SK-N-SH treated with all-trans-retinoic acid at 6 μM for 48 hours (cell line): Measurements from ENCODE around the gene TMEM86A.
"Not testable (repeated sequence)": the region's sequence is repeated elsewhere in the genome, so short reads cannot be mapped to it uniquely, and the experiment has no call there.

Experiments
- ATAC-seq: fragments of 200-7000 bp; cut with Tn5 transposase; 3 replicates; pipeline ENCODE4 v1.9.1; 2020; ENCODE audit warnings: mild to moderate bottlenecking, moderate library complexity
- ARNTL ChIP-seq: fragments of 450-650 bp; formaldehyde crosslinking; IDR thresholded peaks from 2 replicates; pipeline ENCODE4 v1.5.0; 2020; ENCODE audit warnings: low read depth, mild to moderate bottlenecking, moderate library complexity, borderline replicate concordance
- BACH2 ChIP-seq: fragments of 250-450 bp; sonication (Bioruptor Pico); IDR thresholded peaks from 2 replicates; pipeline ENCODE4 v1.9.0; 2021; ENCODE audit warnings: mild to moderate bottlenecking, borderline replicate concordance
- CSDC2 ChIP-seq: fragments of 250-450 bp; sonication (Bioruptor Pico); IDR thresholded peaks from 2 replicates; pipeline ENCODE4 v1.5.0; 2020; ENCODE audit warnings: mild to moderate bottlenecking, moderate library complexity
- ESRRG ChIP-seq: fragments of 250-450 bp; sonication (Bioruptor Pico); IDR thresholded peaks from 2 replicates; pipeline ENCODE4 v1.6.1; 2021; ENCODE audit warnings: mild to moderate bottlenecking
- GLIS3 ChIP-seq: fragments of 250-450 bp; sonication (Bioruptor Pico); IDR thresholded peaks from 2 replicates; pipeline ENCODE4 v1.5.0; 2020; ENCODE audit warnings: mild to moderate bottlenecking, moderate library complexity
- ISL1 ChIP-seq: fragments of 250-450 bp; sonication (Bioruptor Pico); IDR thresholded peaks from 2 replicates; pipeline ENCODE4 v2.1.2; 2022; ENCODE audit warnings: mild to moderate bottlenecking, moderate library complexity
- OSR1 ChIP-seq: fragments of 250-450 bp; sonication (Bioruptor Pico); IDR thresholded peaks from 2 replicates; pipeline ENCODE4 v1.8.0; 2022; ENCODE audit warnings: moderate library complexity, mild to moderate bottlenecking, inconsistent platforms
- PPARA ChIP-seq: fragments of 250-450 bp; sonication (Bioruptor Pico); IDR thresholded peaks from 2 replicates; pipeline ENCODE4 v1.5.0; 2020; ENCODE audit warnings: mild to moderate bottlenecking, borderline replicate concordance
- RARB ChIP-seq: fragments of 250-450 bp; sonication (Bioruptor Pico); IDR thresholded peaks from 2 replicates; pipeline ENCODE4 v1.8.0; 2021; ENCODE audit warnings: mild to moderate bottlenecking, moderate library complexity
- SNAI2 ChIP-seq: fragments of 250-450 bp; sonication (Bioruptor Pico); IDR thresholded peaks from 2 replicates; pipeline ENCODE4 v1.5.0; 2020; ENCODE audit warnings: mild to moderate bottlenecking, moderate library complexity
- TCF4 ChIP-seq: fragments of 250-450 bp; sonication (Bioruptor Pico); IDR thresholded peaks from 2 replicates; pipeline ENCODE4 v1.8.0; 2021; ENCODE audit warnings: mild to moderate bottlenecking, moderate library complexity, borderline replicate concordance
- TOX ChIP-seq: fragments of 250-450 bp; sonication (Bioruptor Pico); IDR thresholded peaks from 2 replicates; pipeline ENCODE4 v1.8.0; 2021; ENCODE audit warnings: mild to moderate bottlenecking, moderate library complexity, borderline replicate concordance
- ZC3H10 ChIP-seq: fragments of 250-450 bp; sonication (Bioruptor Pico); IDR thresholded peaks from 2 replicates; pipeline ENCODE4 v1.5.1; 2021; ENCODE audit warnings: mild to moderate bottlenecking, moderate library complexity
- ZFP3 ChIP-seq: fragments of 250-450 bp; sonication (Bioruptor Pico); IDR thresholded peaks from 2 replicates; pipeline ENCODE4 v1.5.0; 2020; ENCODE audit warnings: mild to moderate bottlenecking, moderate library complexity
- ZFP30 ChIP-seq: fragments of 450-650 bp; formaldehyde crosslinking; IDR thresholded peaks from 2 replicates; pipeline ENCODE4 v1.5.0; 2022; ENCODE audit warnings: mild to moderate bottlenecking, moderate library complexity
- ZNF70 ChIP-seq: fragments of 450-650 bp; formaldehyde crosslinking; IDR thresholded peaks from 2 replicates; pipeline ENCODE4 v1.5.0; 2020; ENCODE audit warnings: mild to moderate bottlenecking, moderate library complexity
- ZNF8 ChIP-seq: fragments of 450-650 bp; formaldehyde crosslinking; IDR thresholded peaks from 2 replicates; pipeline ENCODE4 v1.5.0; 2020; ENCODE audit warnings: mild to moderate bottlenecking, moderate library complexity
- TF ChIP-seq, protein P1 (sequence below): fragments of 250-450 bp; sonication (Bioruptor Pico); IDR thresholded peaks from 2 replicates; pipeline ENCODE4 v1.5.0; 2020; ENCODE audit warnings: mild to moderate bottlenecking, moderate library complexity
- TF ChIP-seq, protein P2 (sequence below): fragments of 250-450 bp; sonication (Bioruptor Pico); IDR thresholded peaks from 2 replicates; pipeline ENCODE4 v1.8.0; 2021; ENCODE audit warnings: low read depth, mild to moderate bottlenecking, moderate library complexity, borderline replicate concordance
- TF ChIP-seq, protein P3 (sequence below): fragments of 250-450 bp; sonication (Bioruptor Pico); IDR thresholded peaks from 2 replicates; pipeline ENCODE4 v1.5.1; 2021; ENCODE audit warnings: mild to moderate bottlenecking, moderate library complexity
- TF ChIP-seq, protein P4 (sequence below): fragments of 250-450 bp; sonication (Bioruptor Pico); IDR thresholded peaks from 2 replicates; pipeline ENCODE4 v1.5.1; 2020; ENCODE audit warnings: low read depth, mild to moderate bottlenecking, moderate library complexity
- TF ChIP-seq, protein P5 (sequence below): fragments of 250-450 bp; sonication (Bioruptor Pico); IDR thresholded peaks from 2 replicates; pipeline ENCODE4 v1.8.0; 2020; ENCODE audit warnings: mild to moderate bottlenecking, moderate library complexity, borderline replicate concordance

Gene TMEM86A

DNA sequence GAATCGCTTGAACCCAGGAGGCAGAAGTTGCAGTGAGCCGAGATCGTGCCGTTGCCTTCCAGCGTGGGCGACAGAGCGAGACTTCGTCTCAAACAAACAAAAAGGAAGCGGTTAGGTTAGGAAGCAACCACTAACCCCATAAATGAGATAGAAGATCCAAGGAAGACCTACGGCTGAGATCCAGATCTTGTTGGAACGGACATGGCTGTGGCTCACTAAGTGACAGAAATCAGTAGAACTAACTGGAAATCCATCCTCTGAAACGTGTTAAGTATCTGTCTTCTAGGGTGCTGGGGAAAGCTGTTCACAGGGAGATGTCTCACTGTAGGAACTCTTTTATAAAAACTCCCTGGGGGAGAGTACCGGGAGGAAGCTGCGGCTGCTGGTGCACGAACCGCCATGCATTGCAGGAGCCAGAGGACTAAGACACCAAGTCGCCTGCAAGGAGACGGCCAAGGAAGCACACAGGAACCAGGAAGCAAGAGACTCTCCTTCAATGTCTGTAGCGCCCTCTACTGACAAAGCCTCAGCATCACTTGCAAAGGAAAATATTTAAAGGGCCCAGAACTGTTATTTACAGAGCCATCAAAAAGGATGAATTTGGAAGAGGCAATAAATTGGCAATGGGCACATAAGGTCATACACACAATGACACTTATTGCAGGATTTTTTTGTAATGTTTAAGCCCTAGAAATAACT, 47.6 kb upstream of the TMEM86A start:
- TF ChIP-seq ESRRG (CRISPR knock-in tag), result no peak
- TF ChIP-seq, all 23 proteins: peak for 0
- ATAC-seq, result peak; percentile 53; the same call in 2 of the 3 replicates

DNA sequence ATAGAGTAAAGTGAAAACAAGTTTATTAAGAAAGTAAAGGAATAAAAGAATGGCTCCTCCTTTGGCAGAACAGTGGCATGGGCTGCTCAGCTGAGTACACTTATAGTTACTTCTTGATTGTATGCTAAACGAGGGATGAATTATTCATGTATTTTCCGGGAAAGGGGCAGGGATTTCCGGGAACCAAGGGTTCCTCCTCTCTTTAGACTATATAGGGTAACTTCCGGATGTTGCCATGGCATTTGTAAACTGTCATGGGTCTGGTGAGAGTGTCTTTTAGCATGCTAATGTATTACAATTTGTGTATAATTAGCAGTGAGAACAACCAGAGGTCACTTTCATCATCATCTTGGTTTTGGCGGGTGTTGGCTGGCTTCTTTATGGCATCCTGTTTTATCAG, 40.9 kb upstream of the TMEM86A start:
- TF ChIP-seq, protein P1, sequence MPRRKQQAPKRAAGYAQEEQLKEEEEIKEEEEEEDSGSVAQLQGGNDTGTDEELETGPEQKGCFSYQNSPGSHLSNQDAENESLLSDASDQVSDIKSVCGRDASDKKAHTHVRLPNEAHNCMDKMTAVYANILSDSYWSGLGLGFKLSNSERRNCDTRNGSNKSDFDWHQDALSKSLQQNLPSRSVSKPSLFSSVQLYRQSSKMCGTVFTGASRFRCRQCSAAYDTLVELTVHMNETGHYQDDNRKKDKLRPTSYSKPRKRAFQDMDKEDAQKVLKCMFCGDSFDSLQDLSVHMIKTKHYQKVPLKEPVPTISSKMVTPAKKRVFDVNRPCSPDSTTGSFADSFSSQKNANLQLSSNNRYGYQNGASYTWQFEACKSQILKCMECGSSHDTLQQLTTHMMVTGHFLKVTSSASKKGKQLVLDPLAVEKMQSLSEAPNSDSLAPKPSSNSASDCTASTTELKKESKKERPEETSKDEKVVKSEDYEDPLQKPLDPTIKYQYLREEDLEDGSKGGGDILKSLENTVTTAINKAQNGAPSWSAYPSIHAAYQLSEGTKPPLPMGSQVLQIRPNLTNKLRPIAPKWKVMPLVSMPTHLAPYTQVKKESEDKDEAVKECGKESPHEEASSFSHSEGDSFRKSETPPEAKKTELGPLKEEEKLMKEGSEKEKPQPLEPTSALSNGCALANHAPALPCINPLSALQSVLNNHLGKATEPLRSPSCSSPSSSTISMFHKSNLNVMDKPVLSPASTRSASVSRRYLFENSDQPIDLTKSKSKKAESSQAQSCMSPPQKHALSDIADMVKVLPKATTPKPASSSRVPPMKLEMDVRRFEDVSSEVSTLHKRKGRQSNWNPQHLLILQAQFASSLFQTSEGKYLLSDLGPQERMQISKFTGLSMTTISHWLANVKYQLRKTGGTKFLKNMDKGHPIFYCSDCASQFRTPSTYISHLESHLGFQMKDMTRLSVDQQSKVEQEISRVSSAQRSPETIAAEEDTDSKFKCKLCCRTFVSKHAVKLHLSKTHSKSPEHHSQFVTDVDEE (CRISPR knock-in tag), result no peak
- TF ChIP-seq, protein P2, sequence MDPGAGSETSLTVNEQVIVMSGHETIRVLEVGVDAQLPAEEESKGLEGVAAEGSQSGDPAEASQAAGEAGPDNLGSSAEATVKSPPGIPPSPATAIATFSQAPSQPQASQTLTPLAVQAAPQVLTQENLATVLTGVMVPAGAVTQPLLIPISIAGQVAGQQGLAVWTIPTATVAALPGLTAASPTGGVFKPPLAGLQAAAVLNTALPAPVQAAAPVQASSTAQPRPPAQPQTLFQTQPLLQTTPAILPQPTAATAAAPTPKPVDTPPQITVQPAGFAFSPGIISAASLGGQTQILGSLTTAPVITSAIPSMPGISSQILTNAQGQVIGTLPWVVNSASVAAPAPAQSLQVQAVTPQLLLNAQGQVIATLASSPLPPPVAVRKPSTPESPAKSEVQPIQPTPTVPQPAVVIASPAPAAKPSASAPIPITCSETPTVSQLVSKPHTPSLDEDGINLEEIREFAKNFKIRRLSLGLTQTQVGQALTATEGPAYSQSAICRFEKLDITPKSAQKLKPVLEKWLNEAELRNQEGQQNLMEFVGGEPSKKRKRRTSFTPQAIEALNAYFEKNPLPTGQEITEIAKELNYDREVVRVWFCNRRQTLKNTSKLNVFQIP, result no peak
- TF ChIP-seq ESRRG (CRISPR knock-in tag) (no peak), ZFP30 (no peak), PPARA (no peak), ZFP3 (no peak), BACH2 (CRISPR knock-in tag) (no peak), CSDC2 (CRISPR knock-in tag) (no peak), ZNF70 (no peak), RARB (CRISPR knock-in tag) (no peak), GLIS3 (CRISPR knock-in tag) (no peak), ZC3H10 (no peak), TOX (CRISPR knock-in tag) (no peak), ZNF8 (no peak), OSR1 (no peak)
- TF ChIP-seq, protein P3, sequence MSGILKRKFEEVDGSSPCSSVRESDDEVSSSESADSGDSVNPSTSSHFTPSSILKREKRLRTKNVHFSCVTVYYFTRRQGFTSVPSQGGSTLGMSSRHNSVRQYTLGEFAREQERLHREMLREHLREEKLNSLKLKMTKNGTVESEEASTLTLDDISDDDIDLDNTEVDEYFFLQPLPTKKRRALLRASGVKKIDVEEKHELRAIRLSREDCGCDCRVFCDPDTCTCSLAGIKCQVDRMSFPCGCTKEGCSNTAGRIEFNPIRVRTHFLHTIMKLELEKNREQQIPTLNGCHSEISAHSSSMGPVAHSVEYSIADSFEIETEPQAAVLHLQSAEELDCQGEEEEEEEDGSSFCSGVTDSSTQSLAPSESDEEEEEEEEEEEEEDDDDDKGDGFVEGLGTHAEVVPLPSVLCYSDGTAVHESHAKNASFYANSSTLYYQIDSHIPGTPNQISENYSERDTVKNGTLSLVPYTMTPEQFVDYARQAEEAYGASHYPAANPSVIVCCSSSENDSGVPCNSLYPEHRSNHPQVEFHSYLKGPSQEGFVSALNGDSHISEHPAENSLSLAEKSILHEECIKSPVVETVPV (CRISPR knock-in tag), result no peak
- no peak for ATAC-seq

DNA sequence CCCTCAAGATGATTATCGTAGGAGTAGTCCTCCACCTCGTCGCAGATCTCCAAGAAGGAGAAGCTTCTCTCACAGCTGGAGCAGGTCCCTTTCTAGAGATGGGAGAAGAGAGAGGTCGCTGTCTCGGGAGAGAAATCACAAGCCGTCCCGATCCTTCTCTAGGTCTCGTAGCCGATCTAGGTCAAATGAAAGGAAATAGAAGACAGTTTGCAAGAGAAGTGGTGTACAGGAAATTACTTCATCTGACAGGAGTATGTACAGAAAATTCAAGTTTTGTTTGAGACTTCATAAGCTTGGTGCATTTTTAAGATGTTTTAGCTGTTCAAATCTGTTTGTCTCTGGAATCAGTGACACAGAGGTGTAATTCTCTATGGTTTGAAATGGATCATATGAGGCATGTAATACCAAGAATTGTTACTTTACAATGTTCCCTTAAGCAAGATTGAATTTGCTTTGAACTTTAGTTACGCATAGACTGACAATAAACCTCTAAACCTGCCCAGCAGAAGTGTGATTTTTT, 33.2 kb upstream of the TMEM86A start:
- ATAC-seq, result not testable (repeated sequence)

DNA sequence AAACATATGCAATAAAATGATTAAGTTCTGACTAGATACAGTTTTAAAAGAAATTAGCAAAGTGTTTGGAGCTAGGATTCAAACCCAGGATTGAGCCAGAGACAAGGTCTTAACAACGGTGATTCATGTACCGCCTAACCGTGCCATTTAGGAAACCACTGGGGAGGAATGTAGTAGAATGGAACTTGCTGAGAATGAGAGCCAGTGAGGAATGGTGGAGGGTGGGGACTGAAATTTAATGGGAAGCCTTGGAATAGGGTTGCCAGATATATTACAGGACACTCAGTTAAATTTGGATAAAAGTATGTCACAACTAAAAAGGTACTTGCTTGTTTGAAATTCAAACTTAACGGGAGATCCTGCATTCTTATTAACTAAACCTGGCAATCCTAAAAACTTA, 30.4 kb upstream of the TMEM86A start:
- ATAC-seq, result no peak
- TF ChIP-seq ISL1 (CRISPR knock-in tag) (no peak), SNAI2 (CRISPR knock-in tag) (no peak), ZNF8 (no peak), TOX (CRISPR knock-in tag) (no peak), ARNTL (CRISPR knock-in tag) (no peak), ZFP30 (no peak)

DNA sequence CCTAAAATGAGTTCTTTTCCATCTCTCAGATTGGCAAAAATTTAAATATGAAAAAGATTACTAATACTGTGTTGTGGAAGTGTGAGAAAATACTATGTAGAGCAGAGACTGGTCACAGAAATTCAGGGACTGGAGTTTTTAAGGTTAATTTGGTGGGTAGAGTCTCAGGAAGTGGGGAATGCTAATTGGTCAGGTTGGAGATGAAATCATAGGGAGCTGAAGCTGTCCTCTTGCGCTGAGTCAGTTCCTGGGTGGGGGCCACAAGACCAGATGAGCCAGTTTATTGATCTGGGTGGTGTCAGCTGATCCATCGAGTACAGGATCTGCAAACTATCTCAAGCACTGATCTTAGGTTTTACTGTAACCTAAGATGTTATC, 29.4 kb upstream of the TMEM86A start:
- no peak for ATAC-seq
- TF ChIP-seq ISL1 (CRISPR knock-in tag) (no peak), ZFP30 (no peak), PPARA (no peak), RARB (CRISPR knock-in tag) (no peak), ARNTL (CRISPR knock-in tag) (no peak), ESRRG (CRISPR knock-in tag) (no peak), SNAI2 (CRISPR knock-in tag) (no peak), ZNF70 (no peak), OSR1 (no peak), ZNF8 (no peak), TCF4 (CRISPR knock-in tag) (no peak)
- TF ChIP-seq, protein P4, sequence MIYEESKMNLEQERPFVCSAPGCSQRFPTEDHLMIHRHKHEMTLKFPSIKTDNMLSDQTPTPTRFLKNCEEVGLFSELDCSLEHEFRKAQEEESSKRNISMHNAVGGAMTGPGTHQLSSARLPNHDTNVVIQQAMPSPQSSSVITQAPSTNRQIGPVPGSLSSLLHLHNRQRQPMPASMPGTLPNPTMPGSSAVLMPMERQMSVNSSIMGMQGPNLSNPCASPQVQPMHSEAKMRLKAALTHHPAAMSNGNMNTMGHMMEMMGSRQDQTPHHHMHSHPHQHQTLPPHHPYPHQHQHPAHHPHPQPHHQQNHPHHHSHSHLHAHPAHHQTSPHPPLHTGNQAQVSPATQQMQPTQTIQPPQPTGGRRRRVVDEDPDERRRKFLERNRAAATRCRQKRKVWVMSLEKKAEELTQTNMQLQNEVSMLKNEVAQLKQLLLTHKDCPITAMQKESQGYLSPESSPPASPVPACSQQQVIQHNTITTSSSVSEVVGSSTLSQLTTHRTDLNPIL (CRISPR knock-in tag), result no peak
- TF ChIP-seq, protein P2, result no peak
- TF ChIP-seq, protein P3 (CRISPR knock-in tag), result no peak
- TF ChIP-seq, protein P5, sequence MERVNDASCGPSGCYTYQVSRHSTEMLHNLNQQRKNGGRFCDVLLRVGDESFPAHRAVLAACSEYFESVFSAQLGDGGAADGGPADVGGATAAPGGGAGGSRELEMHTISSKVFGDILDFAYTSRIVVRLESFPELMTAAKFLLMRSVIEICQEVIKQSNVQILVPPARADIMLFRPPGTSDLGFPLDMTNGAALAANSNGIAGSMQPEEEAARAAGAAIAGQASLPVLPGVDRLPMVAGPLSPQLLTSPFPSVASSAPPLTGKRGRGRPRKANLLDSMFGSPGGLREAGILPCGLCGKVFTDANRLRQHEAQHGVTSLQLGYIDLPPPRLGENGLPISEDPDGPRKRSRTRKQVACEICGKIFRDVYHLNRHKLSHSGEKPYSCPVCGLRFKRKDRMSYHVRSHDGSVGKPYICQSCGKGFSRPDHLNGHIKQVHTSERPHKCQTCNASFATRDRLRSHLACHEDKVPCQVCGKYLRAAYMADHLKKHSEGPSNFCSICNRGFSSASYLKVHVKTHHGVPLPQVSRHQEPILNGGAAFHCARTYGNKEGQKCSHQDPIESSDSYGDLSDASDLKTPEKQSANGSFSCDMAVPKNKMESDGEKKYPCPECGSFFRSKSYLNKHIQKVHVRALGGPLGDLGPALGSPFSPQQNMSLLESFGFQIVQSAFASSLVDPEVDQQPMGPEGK (CRISPR knock-in tag), result no peak
